Hepatocyte (in vitro differentiated cells): ENCODE data around the gene YARS1.

ENCODE experiments used
- EZH2phosphoT487 ChIP-seq: fragments of 200-600 bp; sonication (generic); IDR thresholded peaks from one replicate; pipeline ENCODE4 v1.6.1; 2018; ENCODE audit warnings: antibody characterized with exemption, mild to moderate bottlenecking, low read depth, moderate library complexity; ENCODE audit not compliant: unreplicated experiment, severe bottlenecking
- TF ChIP-seq, protein P1 (sequence below): fragments of 200-600 bp; sonication (generic); IDR thresholded peaks from 2 replicates; pipeline ENCODE4 v1.5.1; 2016; ENCODE audit warnings: antibody characterized with exemption, mild to moderate bottlenecking; ENCODE audit not compliant: poor library complexity

GRCh38 chr1:32830092-32830852 is 13.1 kb upstream of the YARS1 start:
- TF ChIP-seq, protein P1, sequence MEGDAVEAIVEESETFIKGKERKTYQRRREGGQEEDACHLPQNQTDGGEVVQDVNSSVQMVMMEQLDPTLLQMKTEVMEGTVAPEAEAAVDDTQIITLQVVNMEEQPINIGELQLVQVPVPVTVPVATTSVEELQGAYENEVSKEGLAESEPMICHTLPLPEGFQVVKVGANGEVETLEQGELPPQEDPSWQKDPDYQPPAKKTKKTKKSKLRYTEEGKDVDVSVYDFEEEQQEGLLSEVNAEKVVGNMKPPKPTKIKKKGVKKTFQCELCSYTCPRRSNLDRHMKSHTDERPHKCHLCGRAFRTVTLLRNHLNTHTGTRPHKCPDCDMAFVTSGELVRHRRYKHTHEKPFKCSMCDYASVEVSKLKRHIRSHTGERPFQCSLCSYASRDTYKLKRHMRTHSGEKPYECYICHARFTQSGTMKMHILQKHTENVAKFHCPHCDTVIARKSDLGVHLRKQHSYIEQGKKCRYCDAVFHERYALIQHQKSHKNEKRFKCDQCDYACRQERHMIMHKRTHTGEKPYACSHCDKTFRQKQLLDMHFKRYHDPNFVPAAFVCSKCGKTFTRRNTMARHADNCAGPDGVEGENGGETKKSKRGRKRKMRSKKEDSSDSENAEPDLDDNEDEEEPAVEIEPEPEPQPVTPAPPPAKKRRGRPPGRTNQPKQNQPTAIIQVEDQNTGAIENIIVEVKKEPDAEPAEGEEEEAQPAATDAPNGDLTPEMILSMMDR: no peak
- TF ChIP-seq EZH2phosphoT487: no peak
